Urinary bladder (tissue), 4 donors: Measurements from ENCODE around the gene BABAM1. TPM values are rescaled to one million over a fixed set of nuclear protein-coding genes. Genes with fewer than 3 reads are reported as not detected.

Experiments used
- DNase-seq: peaks from one replicate; pipeline ENCODE4 v3.0.0-alpha.2; 2015; ENCODE audit errors: extremely low spot score
- H3K27ac ChIP-seq: one replicate; pipeline ENCODE4 v1.5.1; 2013; ENCODE audit warnings: low read depth, mild to moderate bottlenecking, moderate library complexity
- H3K36me3 ChIP-seq: one replicate; pipeline ENCODE4 v1.6.1; 2013; ENCODE audit warnings: mild to moderate bottlenecking, moderate library complexity; ENCODE audit not compliant: insufficient read depth
- H3K4me1 ChIP-seq: one replicate; pipeline ENCODE4 v1.6.1; 2013; ENCODE audit warnings: mild to moderate bottlenecking, moderate library complexity; ENCODE audit not compliant: insufficient read depth
- H3K4me3 ChIP-seq: one replicate; pipeline ENCODE4 v1.5.1; 2013; ENCODE audit warnings: low read depth, low read length
- WGBS: extraction: QIAGEN DNeasy Blood & Tissue Kit; methylation state at CpG from one replicate; pipeline ENCODE4 v1.1.7; 2013; 5-methylcytosine and 5-hydroxymethylcytosine counted together
- polyA plus RNA-seq: library from polyadenylated mRNA; stranded (reverse); fragments of 200-250 nt; gene quantifications from one replicate; pipeline ENCODE4 v1.2.3, GENCODE V29; 2013
- total RNA-seq: library from RNA; depleted of rRNA; stranded (reverse); fragments of >200 nt; gene quantifications from one replicate; pipeline ENCODE4 v1.2.3, GENCODE V29; 2014
- donor health status: healthy with polysubstance abuse.
- donor health status: healthy.

BABAM1 gene
- total and polyA plus RNA-seq, 2 donors, result 46.2 to 78.2 TPM

GRCh38 chr19:17237747-17238706 is 29.2 kb upstream of the BABAM1 start:
- no peak overlapping the region for H3K4me3 ChIP-seq
- WGBS, result 92% methylated on average over 13 of the region's 13 CpGs
- DNase-seq, result no peak
- no peaks in the 10 kb centered on the region for H3K36me3 ChIP-seq
- H3K27ac ChIP-seq, result no peak overlapping the region
- peaks cover 5% of the 10 kb centered on the region for H3K4me1 ChIP-seq

GRCh38 chr19:17240062-17240752 is 27.0 kb upstream of the BABAM1 start:
- peaks cover 5% of the 10 kb centered on the region for H3K4me1 ChIP-seq
- WGBS, result 65% methylated on average over 24 of the region's 24 CpGs
- no peak for DNase-seq
- H3K36me3 ChIP-seq, result no peaks in the 10 kb centered on the region
- no peak overlapping the region for H3K4me3 ChIP-seq
- H3K27ac ChIP-seq, result peak overlapping the region; percentile 30

GRCh38 chr19:17240826-17241399 is 26.3 kb upstream of the BABAM1 start:
- no peak overlapping the region for H3K27ac ChIP-seq
- H3K36me3 ChIP-seq, result no peaks in the 10 kb centered on the region
- H3K4me1 ChIP-seq, result peaks cover 5% of the 10 kb centered on the region
- 95% methylated on average over 6 of the region's 6 CpGs for WGBS
- no peak for DNase-seq
- H3K4me3 ChIP-seq, result no peak overlapping the region

- no peaks in the 10 kb centered on the region for H3K36me3 ChIP-seq
- no peaks in the 10 kb centered on the region for H3K4me1 ChIP-seq
- H3K4me3 ChIP-seq, result no peak overlapping the region
- WGBS, result 59% methylated on average over 8 of the region's 8 CpGs
- H3K27ac ChIP-seq, result no peak overlapping the region
- DNase-seq, result no peak
Observed at GRCh38 chr19:17242431-17243208, 24.6 kb upstream of the BABAM1 start.

- 33% methylated on average over 8 of the region's 8 CpGs for WGBS
- no peak for DNase-seq
- Histone ChIP-seq H3K36me3 (no peaks in the 10 kb centered on the region), H3K27ac (peak overlapping the region; percentile 47), H3K4me1 (no peaks in the 10 kb centered on the region), H3K4me3 (peak overlapping the region; percentile 90)
Observed at GRCh38 chr19:17243211-17243829, 23.9 kb upstream of the BABAM1 start.

GRCh38 chr19:17243830-17244617 is 23.2 kb upstream of the BABAM1 start:
- WGBS, result 8% methylated on average over 52 of the region's 52 CpGs
- DNase-seq, result no peak

GRCh38 chr19:17244618-17245534 is 22.4 kb upstream of the BABAM1 start:
- H3K27ac ChIP-seq, result peak overlapping the region; percentile 87
- no peaks in the 10 kb centered on the region for H3K36me3 ChIP-seq
- peak overlapping the region; percentile 90 for H3K4me3 ChIP-seq
- under 1% methylated on average over 100 of the region's 100 CpGs for WGBS
- DNase-seq, result no peak
- H3K4me1 ChIP-seq, result no peaks in the 10 kb centered on the region

More at GRCh38 chr19:17243830-17244617, 23.2 kb upstream of the BABAM1 start:
- H3K4me3 ChIP-seq, result peak overlapping the region; percentile 90
- H3K36me3 ChIP-seq, result no peaks in the 10 kb centered on the region
- peak overlapping the region; percentile 74 for H3K27ac ChIP-seq
- H3K4me1 ChIP-seq, result no peaks in the 10 kb centered on the region

GRCh38 chr19:17245535-17245984 is 21.7 kb upstream of the BABAM1 start, which contains the start of gene NR2F6:
NR2F6 (minus strand) TSS chr19:17245919; CDS start chr19:17245220, 699 bp downstream.
- WGBS, result under 1% methylated on average over 72 of the region's 72 CpGs
- H3K4me3 ChIP-seq, result peak within 1 kb of the TSS; percentile 90
- H3K36me3 ChIP-seq, result no peaks in the 10 kb centered on the region
- H3K27ac ChIP-seq, result peak within 1 kb of the TSS; percentile 87
- H3K4me1 ChIP-seq, result no peaks in the 10 kb centered on the region
- no peak for DNase-seq

GRCh38 chr19:17246681-17247425 is 20.4 kb upstream of the BABAM1 start:
- DNase-seq, result no peak
- peak overlapping the region; percentile 80 for H3K27ac ChIP-seq
- whole genome bisulfite sequencing, result 17% methylated on average over 21 of the region's 21 CpGs
- peak overlapping the region; percentile 90 for H3K4me3 ChIP-seq
- H3K4me1 ChIP-seq, result no peaks in the 10 kb centered on the region
- no peaks in the 10 kb centered on the region for H3K36me3 ChIP-seq

- Histone ChIP-seq H3K4me1 (no peaks in the 10 kb centered on the region), H3K36me3 (no peaks in the 10 kb centered on the region), H3K27ac (no peak overlapping the region), H3K4me3 (no peak overlapping the region)
- WGBS, result 72% methylated on average over 21 of the region's 21 CpGs
- DNase-seq, result no peak
Observed at GRCh38 chr19:17248011-17248776, 19.0 kb upstream of the BABAM1 start.
